ENCODE data around the gene DCTN2.

- TF ChIP-seq CTCF (IDR thresholded peaks at IDR 0.05): no peak
- no peak for TF ChIP-seq EP300 (IDR thresholded peaks at IDR 0.05)
- TF ChIP-seq POLR2A (IDR thresholded peaks at IDR 0.05): no peak
- TF ChIP-seq POLR2AphosphoS5 (IDR thresholded peaks at IDR 0.05): no peak
Measured at GRCh38 chr12:57522887-57523705, 23.9 kb downstream of the DCTN2 start.
